GM19455 (cell line): ENCODE results near the gene CAV1.

Experiments used
- ATAC-seq: cut with Tn5 transposase; IDR thresholded peaks from one replicate; pipeline ENCODE4 v1.9.1; 2021; ENCODE audit not compliant: unreplicated experiment

Gene CAV1

DNA sequence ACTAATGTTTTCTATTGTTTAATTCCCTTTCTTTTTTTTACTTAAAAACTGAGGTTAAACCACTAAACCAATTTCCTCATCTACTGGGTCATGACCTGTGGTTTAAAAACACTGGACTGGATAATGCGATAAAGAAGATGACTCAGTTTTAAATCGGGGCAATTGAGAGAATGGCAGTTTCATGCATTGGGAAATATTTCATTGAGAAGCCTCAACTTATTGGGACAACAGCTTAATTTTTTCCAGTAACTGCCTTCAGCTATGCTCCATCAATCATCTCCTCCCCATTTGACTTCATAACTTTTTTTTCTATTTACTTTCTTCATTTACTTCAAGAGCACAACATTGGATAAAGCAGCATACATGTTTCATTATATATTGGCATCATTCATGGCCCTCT is 85.4 kb downstream of the CAV1 start:
- no peak for ATAC-seq

DNA sequence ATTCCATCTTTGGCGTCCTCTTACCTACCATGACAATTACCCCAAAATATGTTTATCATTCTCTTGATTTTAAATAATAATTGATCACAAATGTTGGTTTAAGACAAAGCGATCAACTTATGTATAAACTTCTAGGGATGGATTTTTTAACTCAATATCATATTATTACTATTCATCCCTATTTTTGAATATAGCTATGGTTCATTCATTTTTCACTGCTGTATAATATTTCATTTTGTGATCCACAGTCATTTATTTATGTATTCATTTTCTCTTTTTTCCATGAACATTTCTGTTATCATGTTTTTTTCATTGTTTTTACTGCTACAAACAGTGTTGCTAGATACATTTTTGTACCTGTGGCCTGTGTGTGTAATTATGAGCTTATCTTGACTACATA is 85.9 kb downstream of the CAV1 start:
- no peak for ATAC-seq
